SIG-M5 (cell line): ENCODE data around the gene ADAMTS17.

Source experiments
- DNase-seq: peaks from one replicate; lab custom pipeline; 2025; lab: John Stamatoyannopoulos, UW

Gene ADAMTS17

DNA sequence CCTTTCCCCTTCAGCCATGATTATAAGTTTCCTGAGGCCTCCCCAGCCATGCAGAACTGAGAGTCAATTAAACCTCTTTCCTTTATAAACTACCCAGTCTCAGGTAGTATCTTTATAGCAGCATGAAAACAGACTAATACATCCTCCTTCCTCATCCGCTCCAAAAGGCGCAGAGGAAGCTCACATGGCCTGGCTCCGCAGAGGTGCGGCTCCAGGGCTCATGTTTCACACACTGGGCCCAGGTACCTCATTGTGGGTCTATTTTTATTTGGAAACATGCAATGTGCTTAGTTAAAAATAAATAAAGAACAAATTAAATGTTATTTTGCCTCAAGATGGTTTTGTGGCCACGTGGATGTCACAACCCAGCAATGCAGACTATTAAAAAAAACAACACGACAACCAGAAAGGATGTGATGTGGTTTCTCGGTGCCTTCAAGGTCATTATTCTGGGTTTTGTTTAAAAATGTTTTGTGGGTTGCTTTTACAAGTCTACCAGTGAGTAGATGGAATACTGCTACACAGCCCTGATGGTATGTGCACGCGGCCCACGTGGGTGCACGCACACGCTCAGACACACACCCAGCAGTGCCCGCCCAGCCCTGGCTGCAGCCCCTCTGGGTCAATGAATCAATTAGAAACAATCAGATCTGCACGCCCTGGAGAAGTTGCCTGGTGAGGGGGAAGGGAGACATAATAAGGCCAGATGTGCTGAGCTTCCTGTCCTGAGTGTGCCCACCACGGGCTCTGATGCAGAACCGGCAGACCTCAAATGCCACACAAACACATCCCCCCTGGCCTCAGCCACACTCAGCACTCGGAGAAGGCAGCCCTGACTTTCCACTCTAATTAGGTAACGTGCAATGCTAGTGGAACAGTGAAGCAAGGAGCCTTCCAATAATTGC lies 140.1 kb downstream of the ADAMTS17 start:
- DNase-seq: no peak

DNA sequence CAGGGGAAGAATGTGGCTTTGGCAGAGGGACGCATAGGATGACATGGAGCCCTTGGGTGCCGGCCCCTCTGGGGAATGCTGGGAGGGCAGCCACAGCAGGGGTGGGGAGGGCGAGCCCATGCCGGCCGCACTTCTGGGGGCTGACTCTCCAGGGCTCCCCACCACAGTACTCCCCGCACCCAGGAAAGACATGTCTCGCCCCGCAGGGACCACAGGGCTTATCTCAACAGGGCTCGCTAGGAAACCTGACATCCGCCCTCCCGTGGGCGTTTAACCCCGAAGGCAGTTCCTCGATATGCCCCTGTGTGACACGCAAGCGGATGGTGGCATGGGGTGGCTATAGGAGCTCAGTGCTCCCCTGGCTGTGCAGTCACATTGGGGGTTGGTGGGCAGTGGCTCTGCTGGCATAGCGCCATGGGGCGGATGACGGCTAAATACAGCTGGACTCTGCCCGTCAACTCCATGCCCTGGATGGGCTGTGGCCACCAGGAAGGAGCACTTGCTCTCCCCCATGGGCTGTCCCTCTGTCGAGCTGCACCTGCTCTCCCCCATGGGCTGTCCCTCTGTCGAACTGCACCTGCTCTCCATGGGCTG lies 141.4 kb downstream of the ADAMTS17 start:
- DNase-seq: no peak

DNA sequence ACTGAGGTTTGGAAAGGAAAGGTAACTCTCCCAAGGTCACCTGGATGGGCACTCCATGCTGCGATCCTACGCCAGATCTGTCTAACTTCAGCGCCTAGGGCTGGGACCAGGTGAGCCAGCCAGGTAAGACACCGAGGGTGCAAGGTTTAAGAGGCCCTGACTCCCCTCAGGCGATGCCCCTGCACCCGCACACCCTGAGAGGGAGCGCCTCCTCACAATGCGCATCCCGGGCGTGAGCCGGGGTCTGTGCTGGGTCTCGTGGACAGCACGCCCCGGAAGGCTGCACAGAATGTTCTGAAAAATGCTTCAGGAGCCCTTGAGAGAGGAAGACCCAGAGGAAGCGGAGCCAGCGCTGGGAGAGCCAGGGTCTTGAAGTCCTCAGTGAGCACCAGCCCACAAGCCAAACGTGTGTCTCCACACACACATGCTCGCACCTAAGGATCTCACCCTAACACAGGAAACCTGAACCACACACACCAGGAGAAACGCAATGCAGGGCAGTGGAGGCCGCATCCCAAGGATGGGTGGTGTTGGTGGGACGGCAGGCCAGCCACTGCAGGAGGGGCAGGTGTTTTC lies 142.0 kb downstream of the ADAMTS17 start:
- no peak for DNase-seq

DNA sequence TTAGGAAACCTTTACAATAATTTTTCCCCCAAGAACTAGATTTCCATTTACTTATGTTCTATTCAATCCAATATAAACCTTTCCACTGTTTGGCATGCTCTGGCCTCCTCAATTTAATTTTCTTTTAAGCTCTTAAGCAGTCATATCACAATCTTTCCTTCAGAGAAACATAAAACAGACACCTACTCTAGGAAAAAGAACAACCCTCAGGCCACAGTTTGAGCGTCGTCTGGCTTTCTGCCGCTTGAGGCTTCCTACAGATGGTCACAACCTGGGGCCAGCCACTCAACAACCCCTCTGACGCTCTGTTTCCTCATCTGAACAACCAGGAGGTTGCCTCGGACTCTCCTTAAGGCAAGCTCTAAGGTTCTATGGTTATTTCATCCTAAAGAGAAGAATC lies 143.3 kb downstream of the ADAMTS17 start:
- no peak for DNase-seq

DNA sequence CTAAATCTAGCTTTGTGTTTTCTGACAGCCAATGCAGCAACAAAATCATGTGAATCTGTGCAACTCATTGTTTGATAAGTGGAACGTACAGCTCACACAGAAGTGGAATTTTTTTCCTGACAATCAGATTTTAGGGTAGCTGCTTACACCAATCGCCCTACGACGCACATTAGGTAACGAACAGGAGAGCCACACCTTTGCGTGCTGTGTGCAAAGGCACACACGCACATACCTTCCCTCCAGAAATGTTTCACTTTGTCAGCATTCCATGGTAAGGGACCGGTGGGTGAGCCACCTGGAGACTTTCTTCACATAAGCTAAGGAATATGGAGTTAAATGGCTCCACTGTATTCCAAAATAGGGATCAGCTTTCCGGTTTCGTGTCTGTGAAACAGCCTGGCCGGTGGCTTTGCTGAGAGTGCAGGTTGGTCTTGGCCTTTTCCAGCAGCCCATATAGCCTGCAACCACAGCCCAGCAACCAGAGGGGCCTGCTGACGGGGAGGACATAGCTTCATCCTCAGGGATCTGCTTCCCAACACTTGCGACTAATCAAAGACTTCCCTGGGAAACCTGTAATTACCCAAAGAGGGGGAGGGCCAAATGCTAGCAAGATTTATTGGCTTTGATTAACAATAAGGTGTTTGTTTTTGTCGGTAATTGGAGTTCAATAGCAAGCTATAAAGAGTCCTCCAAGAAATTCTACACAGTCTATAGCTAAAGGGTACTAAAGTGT lies 145.3 kb downstream of the ADAMTS17 start:
- DNase-seq: no peak

DNA sequence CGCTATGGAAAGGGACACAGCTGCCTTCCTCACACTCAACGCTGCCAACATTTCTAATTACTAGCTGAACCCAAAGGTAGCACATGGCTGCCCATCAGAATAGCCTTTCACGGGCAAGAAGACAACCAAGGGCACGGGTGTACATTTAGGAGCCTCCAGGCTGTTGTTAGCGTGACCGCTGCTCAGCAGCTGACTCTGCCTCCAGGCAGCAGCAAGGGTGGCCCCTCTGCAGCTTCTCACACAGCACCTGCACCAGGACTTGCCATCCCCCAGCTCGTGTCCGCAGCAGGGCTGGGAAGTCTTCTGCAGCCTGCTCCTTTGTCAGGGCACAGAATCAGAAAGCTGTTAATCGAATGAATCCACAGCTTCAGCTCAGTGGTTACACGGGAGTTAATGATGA lies 146.8 kb downstream of the ADAMTS17 start:
- DNase-seq: no peak

DNA sequence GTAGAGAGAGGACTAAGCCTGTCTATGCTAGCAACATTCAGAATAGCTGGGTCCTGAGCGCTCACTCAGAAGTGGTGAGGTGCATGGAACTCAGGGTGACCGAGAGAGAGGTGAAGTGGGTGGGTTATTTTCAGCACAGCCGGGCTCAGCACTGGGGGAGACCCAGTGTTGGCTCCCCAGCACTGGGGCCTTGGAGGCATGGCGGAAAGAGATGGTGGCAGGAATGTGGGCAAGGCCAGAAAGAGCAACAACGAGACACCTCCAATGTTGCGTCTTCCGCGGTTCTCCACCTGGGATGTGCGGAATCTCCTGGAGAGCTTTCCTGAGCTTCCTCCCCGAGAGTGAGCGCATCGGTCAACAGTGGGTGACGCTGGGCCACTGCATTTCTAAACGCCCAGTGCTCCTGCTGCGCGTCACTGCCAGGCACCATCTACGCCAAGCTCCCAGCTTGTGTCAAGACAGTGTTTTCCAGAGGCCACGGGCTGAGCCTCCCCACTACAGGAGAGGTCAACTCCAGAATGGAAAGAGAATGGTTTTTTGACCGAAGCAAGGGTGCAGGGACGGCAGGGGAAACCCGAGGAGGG lies 148.4 kb downstream of the ADAMTS17 start:
- no peak for DNase-seq

DNA sequence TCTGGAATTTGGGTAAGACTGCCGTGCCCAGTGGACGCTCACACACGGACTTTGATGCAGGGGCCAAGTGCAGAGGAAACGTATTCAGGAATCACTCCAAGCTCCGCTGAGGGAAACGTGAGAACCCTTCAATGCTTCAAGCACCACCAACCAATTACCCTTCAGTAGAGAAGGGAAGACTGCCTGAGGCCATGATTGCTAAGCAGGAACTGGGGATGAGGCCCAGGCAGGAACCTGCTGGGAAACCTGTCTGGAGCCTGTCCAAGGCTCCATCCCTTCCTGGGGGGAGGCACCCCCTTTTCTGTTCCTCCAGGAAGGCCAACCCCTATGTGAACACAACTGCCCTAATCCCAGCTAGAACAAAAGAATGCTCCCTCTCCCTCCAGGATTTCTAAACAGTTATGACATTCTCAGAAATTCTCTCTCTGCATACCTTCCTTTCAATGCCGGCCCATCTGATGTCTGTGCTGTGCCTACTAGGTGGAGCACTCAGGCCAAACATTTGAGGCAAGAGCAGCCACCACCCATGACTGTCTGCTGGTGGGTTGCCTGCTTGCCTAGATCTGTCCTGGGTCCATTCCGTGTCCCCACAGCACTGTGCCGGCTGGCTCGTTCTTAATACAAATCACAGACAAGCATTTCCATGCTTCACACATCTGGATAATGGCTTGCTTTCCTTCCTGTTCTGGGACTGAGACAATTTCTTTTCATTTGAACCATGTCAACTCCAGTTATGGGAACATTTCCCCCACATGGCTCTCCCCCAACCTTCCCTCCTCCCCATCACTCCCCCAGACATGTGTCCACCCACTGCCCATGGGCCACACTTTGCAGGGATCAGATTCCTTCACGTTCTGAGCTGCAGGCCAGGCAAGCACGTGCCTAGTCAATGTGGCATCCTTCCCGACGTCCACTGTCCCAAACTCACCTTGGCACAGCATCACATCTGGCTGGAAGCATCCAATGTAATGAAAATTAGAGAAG lies 149.4 kb downstream of the ADAMTS17 start:
- no peak for DNase-seq

DNA sequence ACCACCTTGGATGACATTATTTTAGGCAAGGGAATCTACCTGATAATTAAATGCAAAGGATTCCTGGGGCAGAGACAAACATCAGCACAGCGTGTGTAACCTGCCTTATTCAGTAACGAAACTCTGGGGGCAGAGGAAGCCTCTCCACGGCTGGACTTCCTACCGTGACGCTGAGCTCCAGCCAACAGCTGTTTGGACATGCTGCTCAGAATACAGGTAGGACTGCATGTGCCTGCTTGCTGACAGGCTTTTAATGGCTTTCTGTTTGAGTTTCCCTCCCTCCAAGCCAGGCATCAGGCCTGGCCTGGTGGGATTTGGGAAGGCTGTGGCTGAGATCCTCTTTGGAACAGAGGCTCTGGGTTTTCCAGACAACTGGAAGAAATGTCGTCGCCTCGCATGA lies 150.6 kb downstream of the ADAMTS17 start:
- DNase-seq: no peak

DNA sequence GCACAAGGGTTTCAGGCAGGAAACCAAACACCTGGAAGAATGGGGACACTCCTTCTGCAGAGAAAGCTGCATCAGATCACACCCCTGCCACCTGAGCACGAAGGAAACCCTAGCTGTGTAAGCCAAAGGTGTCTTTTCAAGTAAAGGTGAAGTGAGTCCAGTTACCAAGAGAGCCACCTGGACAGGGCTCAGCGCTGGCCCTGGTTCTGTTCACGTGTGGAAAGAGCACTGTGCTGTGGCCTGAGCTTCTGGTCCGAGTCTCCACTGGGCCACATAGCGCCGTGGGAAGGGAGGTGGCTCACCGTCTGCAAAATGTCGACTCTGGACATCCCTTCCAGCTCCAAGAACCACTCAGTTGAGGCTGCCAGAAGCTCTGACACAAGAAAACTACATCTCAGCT lies 151.1 kb downstream of the ADAMTS17 start:
- DNase-seq: no peak

DNA sequence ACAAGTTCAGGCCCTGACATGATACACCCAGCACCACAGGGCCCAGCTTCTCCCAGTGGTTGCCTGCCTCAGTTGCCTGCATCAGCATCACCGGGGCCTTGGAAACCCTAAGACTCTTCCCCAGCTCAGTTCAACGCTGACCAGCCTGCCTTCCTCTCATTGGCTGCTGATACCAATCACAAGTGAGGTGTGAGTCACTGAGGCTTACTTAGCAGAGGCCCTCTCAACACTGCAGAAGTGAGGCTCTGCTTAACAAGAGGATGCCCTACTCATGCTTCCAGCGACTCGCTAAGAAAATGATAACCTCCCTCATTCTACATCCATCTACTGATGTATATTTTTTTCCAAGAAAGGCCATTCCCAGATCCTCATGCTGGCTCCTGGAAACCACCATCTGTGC lies 151.9 kb downstream of the ADAMTS17 start:
- DNase-seq: no peak

DNA sequence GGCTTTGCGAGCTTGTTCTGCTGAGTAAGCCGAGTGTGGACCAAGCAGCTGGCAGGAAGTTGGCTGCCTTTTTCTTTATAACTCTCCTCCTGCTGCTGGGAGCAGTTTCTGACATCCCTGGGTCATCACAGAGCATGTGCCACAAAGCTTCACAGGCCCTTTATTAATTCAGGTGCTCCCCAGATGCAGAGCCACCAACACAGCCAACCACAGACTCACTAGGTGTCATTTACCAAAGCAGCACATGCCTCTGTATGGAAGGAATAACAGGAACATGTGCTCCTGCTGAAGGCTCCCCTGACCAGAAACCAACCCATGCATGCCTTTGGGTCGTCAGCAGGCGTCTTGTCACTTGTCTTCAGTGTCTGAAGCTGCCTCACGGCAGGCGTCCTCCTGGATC lies 152.5 kb downstream of the ADAMTS17 start:
- DNase-seq: no peak

DNA sequence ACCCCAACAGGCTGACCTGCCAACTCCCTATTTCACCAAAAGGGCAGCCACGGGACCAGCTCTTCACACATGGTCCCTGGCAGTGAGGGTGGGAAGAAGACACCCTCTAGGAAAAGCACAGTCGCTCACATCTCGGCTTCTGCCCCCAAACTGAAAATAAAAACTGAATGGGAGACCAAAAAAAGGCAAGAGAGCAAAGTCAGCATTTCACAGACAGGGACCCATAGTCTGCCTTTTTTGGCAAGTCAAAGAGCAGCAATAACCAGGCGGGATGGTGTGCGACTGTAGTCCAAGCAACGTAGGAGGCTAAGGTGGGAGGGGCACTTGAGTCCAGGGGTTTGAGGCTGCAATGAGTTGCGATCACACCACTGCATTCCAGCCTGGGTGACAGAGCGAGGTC lies 154.1 kb downstream of the ADAMTS17 start:
- no peak for DNase-seq

DNA sequence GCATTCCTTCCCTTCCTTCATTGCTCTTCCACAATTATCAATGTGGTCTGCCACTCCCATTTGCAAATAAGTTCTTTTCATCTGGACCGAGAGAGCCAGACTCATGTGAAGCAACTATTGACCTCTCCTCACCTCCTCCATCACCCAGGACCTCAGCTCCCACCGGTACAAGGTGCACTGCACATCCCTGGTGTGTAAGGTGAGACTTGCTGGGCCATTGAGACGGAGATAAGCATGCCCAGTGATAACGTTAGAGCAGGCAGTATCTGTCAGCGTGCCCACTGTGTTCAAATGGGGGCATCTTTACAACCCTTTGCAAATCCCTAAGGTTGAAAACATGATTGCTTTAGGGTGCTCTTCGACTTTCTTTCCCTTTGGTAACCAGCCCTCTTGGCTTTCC lies 154.8 kb downstream of the ADAMTS17 start:
- DNase-seq: no peak

DNA sequence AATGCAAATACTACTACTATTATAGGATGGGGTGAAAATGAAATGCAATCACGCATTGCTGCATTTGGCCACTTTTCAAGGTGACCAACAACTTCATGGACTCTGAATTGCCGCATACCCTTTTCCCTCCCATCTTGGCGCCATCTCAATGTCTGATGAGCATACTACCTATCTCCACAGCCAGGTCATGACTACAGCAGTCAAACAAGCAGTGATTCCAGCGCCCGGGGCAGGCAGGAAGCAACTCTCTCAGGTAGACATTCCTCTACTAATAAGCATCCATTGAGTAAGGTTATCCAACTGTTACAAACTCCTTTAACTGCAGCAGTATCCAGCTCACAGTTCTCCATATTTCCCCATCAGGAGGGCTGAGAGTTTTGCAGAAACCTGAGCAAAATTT lies 155.4 kb downstream of the ADAMTS17 start:
- DNase-seq: no peak

DNA sequence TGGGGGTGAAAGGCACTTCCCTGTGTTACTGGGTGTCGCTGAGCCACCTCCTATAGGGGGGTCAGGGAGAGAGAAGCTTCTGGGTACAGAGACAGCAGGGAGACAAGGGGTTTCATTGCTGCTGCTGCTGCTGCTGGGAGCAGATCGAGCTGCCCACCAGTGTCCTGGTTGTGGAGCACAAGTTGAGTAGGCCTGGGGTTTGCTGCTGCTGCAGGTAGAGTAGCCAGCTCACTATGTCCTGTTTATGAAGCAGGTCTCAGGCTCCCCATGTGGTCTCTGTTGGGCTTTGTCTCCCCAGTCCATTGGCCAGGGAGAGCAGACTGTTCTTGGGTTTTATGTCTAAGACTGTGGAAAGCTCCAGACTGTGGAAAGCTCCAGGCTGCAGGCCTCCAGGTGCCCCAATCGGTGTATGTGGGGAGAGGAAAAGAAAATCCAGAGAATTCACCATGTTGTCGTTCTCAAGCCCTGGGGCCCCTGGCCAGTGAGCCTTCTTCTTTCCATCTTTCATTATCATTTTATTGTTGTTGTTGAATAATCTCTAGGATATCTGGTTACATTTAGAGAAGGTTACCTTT lies 157.8 kb downstream of the ADAMTS17 start:
- DNase-seq: no peak

DNA sequence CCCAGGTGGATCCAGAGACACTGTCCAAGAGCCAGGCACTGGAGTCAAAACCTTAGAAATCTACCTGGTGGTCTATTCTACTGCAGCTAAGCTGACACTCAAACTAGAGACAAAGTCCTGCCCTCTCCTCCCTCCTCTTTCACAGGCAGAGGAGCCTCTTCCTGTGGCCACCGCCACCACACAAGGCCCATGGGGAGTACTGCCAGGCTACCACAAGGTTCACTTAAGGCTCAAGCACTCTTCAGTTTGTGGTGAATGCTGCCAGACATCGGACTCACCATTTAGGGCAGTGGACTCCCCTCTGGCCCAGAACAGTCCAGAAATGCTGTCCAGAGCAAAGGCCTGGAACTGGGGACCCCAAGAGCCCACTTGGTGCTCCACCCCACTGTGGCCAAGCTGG lies 160.9 kb downstream of the ADAMTS17 start:
- no peak for DNase-seq

DNA sequence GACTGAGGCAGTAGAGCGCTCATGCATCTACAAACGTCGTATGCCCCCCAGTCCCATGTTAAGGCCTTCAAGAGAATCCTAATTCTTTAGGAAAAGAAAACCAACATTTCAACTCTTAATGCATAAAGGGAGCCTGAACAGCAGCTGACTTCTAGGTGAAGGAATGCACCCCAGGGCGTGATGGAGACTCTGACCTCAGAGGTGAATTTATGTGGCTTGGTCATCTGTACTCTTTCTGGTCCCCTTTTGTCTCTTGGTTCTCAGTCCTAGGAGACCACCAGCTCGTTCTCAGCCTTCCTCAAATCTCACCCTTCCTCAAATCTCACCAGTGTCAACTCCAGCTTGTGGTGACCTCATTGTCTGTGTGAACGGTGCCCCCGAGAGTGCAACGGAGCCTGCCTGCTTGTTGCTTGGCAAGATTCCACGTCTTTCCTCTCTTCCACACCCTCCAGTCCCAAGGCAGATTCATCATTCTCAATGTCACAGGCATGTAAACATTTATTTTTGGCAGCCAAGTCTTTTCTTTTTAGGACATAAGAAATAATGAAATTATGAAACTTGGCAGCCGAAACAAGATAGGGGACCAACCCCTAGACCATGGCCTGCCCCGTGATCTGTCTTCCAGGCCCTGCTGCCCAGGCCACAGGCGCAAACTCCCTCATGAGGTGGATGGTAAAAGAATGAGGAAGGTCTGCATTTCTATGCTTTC lies 166.2 kb downstream of the ADAMTS17 start:
- no peak for DNase-seq

DNA sequence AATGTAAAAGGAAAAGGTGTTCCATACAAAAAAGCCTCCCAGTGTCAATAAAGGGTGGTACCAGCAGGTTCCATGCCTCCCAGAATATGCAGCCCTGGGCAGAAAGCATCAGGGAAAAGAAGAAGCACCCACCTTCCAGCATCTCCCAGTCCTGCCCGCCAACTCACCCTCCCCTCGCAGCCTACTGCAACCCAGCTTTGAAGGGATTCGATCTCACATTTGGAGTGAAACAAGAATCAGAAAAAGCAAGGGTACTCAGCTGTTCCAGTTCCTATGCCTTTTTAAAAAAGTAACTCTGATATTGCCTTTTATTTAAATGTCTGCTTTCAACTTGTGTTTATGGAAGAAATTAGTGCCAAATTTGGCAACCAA lies 166.9 kb downstream of the ADAMTS17 start:
- no peak for DNase-seq
